GM21619 (cell line): Measurements from ENCODE around the gene WDR75.
"Not testable (repeated sequence)": the region's sequence is repeated elsewhere in the genome, so short reads cannot be mapped to it uniquely, and the experiment has no call there.

Experiments
- ATAC-seq: cut with Tn5 transposase; IDR thresholded peaks from one replicate; pipeline ENCODE4 v1.9.1; 2021; ENCODE audit not compliant: unreplicated experiment

Gene WDR75

DNA sequence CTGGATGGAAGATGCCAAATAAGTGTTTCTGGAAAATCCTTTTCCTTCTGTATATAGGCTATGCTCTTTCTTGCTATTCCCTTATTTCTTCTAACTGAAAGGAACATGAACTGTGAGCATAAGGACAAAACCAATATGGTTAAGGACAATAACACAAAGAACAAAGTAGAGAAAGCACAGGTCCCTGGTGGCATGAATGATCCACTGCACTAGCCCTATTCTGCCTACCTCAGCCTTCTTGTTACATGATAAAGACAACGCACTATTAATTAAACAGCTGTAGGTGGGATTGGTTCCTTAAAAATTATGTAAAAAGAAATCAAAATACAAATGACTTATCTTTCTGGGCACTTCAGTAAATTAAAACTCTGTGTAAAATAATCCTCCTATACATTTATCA lies 1.9 kb upstream of the WDR75 start:
- no peak for ATAC-seq

DNA sequence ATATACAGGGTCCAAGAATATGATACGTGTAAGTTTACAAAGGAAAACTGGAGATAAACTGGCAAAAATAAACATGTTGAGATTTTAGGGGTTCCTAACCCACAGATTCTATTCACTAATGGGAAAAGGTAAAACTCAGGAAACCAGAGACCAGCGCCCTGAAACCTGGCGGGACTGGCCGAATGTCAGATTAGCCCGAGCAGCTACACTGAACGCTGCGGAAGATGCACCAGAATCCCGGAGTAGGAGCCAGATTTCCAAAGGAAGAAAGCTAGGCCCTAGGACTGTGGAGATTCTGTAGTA lies 679 bp upstream of the WDR75 start:
- peak; percentile 23 for ATAC-seq

GRCh38 chr2:189441709-189442074 lies 418 bp downstream of the WDR75 start:
- ATAC-seq, result no peak

- ATAC-seq, result no peak
Measured at GRCh38 chr2:189442468-189442867, 1.2 kb downstream of the WDR75 start.

DNA sequence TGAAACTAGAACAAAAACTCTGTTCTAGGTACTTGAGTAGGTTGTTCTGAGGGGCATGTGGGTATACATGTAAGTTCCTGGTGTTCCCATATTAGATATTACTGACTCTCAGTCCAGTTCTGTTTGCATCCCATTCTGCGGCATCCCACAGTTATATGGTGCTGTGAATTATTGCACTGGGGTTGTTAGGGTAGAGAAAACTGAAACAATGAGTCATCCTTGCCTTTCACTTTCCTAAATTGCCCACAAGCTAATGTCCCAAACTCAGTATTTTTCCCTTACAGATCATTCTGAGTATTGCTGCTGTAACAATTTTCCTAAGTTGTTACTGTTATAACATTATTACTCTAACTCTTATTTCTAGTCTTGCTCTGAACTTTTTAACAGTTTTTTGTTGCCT lies 3.0 kb downstream of the WDR75 start:
- ATAC-seq, result peak; percentile 24

GRCh38 chr2:189446780-189447179 lies 5.5 kb downstream of the WDR75 start:
- ATAC-seq, result no peak

DNA sequence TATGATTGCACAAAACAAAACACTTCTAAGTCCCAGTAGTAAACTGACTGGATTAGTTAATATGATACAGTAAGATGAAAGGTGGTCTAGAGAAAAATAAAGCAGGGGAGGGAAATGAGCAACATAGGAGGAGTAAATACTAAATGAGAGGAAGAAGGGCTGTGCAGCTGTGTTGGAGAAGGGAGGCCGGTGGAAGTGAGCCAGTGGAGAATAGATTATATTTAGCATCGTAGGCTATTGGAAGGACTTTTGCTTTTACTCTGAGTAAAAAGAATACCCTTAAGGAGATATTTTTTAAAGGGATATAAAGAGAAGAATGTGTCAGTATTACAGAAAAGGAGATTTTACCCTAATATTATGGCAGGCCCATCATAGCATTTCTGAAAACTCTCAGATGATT lies 12.7 kb downstream of the WDR75 start:
- no peak for ATAC-seq

DNA sequence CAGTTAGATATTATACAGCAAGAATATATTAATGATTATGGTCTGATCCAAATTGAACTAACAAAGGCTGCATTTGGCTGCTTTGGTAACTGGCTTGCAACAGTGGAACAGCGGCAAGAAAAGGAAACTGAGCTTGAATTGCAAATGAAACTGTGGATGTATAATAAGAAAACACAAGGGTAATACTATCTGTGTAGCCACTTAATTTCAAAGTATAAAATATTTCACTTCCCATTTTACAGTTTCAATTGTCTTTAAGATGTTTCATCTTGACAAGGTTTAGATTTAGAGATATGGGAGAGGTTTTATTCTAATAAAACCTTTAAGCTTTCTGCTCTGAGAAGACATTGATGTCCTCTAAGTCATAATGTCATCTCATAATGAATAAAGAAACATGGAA lies 23.8 kb downstream of the WDR75 start:
- ATAC-seq, result peak; percentile 36

GRCh38 chr2:189465478-189465877 lies 24.2 kb downstream of the WDR75 start:
- ATAC-seq, result no peak

DNA sequence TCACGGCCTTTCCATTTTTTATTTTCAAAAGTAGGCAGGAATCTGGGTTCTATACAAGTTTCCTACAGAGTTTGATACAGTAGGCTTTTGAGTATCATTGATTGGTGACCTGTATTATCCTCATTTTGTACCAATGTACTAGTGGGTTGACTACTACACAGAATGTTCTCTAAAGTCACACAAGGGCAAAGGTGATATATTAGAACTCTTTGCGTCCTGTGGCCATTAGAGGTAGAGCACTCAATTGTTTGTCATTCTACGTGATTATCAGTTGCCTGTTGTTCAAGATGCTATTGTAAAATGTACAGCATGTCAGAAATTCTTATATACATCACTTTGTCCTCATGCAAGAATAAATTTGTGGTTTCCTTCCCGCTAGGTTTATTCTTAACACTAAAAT lies 24.8 kb downstream of the WDR75 start:
- ATAC-seq, result no peak

GRCh38 chr2:189466656-189467055 lies 25.4 kb downstream of the WDR75 start:
- no peak for ATAC-seq

DNA sequence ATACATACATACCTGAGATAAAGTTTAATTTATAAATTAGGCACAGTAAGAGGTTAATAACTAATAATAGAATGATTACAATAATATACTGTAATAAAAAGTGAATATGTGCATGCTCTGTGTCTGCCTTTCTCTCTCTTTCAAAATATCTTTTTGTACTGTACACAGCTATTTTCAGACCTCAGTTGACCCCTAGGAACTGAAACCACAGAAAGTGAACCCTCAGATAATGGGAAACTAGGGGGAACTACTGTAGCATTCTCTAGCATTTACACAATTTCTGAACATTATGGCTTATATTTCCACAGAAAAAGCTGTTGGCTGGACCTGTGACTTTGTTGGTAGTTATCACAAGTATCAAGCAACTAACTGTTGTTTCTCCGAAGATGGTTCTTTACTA lies 25.9 kb downstream of the WDR75 start:
- no peak for ATAC-seq

- no peak for ATAC-seq
Measured at GRCh38 chr2:189467593-189467992, 26.3 kb downstream of the WDR75 start.

DNA sequence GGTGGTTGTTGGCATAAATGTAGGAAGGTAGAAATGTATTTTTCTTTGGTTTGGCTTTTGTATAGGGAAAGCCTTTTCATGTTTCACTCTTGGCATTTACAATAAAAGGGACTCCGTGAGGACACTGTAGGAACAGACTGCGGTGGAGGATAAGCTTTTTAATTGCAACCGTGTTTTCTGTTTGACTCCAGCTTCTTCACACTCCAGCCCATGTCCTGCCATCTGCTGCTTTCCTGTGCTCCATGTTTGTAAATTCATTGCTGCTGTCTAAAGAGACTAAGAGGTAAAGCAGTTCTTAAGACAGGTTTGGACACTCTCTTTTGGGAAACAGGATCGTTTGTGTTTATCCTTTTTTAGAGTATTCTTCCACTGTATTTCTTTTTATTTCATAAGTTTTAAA lies 33.3 kb downstream of the WDR75 start:
- ATAC-seq, result no peak

DNA sequence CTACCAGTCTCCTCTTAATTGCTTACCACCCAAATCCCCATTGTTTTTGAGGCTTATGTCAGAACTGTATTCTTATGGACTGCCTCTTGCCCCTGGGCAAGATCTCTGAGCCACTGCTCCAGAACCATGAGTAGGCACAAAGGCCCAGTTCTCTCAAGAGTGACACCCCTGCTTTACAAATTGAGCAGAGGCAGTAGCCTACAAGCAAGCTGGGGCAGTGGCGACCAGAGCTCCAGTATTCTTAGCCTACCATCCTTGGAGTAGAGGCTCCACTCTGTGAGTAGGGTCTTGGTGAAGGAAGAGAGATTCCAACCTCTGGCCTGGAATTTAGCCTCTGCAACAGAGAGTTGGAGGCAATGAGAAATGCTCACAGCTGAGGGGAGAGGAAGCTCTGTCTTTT lies 36.5 kb downstream of the WDR75 start:
- no peak for ATAC-seq

DNA sequence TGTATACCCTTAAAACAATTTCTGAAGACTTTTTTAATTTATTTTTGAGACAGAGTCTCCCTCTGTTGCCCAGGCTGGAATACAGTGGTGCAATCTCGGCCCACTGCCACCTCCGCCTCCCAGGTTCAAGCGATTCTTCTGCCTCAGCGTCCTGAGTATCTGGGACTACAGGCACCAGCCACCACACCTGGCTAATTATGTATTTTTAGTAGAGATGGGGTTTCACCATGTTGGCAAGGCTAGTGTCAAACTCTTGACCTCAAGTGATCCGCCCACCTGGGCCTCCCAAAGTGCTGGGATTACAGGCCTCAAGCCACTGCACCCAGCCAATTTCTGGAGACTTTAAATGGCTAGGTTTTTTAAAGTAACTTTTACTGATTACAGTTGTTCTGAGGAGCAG lies 37.0 kb downstream of the WDR75 start:
- ATAC-seq, result not testable (repeated sequence)

DNA sequence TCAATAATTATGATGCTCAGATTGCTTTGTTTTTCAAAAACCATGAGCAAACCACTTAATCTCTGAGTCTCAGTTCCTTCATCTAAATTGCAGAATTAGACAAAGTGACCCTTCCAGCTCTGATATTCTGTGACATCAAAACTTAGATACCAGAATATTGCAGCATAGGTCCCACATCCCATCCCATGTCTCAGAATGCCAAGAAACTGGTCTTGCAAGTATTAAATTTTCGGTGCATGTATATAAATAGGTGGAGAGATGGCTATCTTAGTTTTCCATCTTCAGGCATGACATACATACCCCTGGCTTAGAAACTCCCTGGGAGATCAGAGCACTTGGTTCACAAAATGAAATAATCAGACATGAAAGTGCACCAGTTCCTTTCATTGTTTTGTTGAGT lies 39.8 kb downstream of the WDR75 start:
- no peak for ATAC-seq

GRCh38 chr2:189483571-189483970 lies 42.3 kb downstream of the WDR75 start:
- ATAC-seq, result no peak

DNA sequence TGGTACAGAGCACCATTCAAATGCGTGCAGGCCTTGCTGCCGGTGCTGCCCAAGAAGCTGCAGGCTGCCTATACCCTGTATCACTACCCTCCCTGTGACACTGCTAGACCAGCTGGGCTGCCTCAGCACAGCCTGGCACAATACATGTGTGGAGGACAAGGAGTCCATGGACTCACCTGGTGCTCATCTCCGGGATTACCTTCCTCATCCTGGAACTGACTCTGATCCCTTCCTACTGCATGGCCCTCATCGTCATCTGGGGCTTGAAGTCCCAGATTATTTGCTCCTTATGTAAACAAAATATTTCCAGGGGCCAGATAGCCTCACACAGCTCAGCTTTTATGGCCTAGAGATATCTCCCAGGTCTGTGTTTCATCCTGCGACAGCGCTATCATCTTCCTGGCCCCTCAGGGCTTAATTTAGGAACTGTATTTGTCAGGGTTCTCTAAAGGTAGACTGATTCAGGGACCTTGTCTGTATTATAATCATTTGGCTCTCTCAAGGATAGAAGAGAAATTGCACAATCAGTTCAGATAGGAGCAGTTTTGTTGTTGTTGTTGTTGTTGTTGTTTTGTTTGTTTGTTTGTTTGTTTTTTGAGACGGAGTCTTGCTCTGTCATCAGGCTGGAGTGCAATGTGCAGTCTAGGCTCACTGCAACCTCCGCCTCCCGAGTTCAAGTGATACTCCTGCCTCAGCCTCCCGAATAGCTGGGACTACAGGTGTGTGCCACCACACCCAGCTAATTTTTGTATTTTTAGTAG lies 42.9 kb downstream of the WDR75 start:
- no peak for ATAC-seq

- ATAC-seq, result no peak
Measured at GRCh38 chr2:189485146-189485545, 43.9 kb downstream of the WDR75 start.

DNA sequence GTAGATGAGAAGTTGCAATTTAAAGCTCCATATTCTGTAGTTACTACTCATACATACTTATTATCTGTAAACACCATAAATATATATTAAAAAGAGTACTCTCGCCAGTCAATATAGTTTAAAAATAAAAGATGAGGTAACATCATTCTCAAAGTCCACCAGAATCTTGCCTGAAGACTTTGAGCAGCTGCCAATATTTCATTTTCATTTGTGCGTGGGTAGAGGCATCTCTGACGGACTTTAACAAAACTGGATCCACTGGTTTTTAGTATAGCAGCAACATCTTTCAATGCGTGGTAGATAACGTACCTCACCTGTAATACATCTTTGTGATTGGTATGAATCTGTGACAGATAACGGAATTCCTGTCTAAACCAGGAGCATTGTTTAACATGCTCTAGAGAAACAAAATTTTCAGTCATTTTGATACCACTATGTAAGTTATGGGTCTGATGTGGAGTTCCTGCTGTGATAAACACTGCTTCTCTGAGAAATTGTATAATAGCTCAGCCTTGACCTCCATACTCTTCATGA lies 45.0 kb downstream of the WDR75 start:
- no peak for ATAC-seq

- no peak for ATAC-seq
Measured at GRCh38 chr2:189487283-189488007, 46.2 kb downstream of the WDR75 start.

GRCh38 chr2:189488008-189488310 lies 46.7 kb downstream of the WDR75 start:
- ATAC-seq, result no peak
